ENCODE measurements around the gene SLC13A1.

- no peak for TF ChIP-seq CTCF (IDR thresholded peaks at IDR 0.05)
- no peak for TF ChIP-seq POLR2A (IDR thresholded peaks at IDR 0.05)
These were observed 42.0 kb upstream of the SLC13A1 start for GRCh38 chr7:123241809-123242208.

All from adrenal gland (tissue), 5 donors.